HG02885 (cell line): ENCODE results near the gene BTN2A1.
"Not testable (repeated sequence)": the region's sequence is repeated elsewhere in the genome, so short reads cannot be mapped to it uniquely, and the experiment has no call there.

Experiments used
- ATAC-seq: cut with Tn5 transposase; IDR thresholded peaks from one replicate; pipeline ENCODE4 v1.9.1; 2021; ENCODE audit warnings: mild to moderate bottlenecking; ENCODE audit not compliant: unreplicated experiment, poor library complexity

BTN2A1 gene

DNA sequence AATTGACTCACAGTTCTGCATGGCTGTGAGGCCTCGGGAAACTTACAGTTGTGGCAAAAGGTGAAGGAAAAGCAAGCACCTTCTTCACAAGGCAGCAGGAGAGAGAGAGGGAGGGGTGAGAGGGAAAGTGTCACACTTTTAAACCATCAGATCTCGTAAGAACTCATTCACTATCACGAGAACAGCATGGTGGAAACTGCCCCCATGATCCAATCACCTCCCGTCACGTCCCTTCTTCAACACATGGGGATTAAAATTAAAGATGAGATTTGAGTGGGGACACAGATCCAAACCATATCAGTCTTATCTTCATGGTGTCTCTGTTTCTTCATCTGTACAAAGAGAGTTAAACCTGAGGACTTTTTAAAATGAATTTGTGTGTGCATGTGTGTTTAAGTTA lies 28.6 kb downstream of the BTN2A1 start:
- ATAC-seq, result no peak

DNA sequence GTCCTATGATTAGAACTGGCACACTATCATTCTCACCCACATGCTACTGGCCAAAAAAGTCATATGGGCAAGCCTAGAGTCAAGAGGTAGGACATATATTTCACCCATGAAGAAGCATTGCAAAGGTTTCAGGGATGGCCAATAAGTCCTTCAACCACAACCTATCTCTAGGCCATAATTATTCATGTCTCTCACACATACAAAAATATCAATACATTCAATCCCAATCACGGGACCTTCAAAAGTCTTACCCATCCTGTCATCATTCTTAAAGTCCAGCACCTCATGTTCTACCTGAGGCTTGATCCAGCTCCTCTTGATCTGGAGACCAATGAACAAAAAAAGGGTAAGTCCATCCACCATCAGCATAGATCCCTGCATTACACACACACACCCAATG lies 29.7 kb downstream of the BTN2A1 start:
- no peak for ATAC-seq

DNA sequence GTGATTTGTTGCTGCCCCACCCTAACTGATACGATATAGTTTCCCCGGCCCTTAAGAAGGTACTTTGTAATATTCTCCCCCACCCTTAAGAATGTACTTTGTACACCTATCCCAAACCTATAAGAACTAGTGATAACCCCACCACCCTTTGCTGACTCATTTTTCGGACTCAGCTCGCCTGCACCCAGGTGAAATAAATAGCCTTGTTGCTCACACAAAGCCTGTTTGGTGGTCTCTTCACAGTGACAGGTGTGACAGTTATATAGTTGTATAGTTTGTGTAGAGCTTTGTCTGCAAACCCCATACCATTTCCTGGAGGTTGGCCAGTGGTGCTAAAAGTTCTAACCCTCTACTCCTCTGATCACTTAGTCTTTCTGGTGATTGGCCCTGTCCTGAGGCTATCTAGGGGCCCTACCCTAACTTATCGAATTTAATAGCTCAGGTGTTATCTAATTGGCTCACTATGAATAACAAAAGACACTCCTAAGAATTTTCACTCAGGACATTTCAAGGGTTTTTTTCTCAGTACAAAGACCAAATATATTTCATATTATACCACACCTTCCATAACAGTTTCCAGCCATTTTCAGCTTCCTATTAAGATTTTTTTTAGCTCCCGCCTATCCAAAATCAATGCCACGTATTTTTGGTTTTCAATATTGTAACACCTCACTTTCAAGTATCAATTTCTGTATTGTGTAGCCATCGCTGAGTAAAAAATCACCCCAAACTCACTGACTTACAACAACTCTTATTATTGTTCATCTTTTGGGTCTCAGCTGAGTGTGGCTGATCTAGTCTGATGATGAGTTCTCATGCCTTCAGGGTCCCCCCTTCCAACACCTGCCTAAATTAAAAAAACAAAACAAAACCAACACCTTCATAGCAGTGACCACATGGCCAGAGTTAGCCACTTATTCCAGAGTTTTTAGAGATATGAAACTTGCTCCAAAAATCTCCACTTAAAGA lies 32.5 kb downstream of the BTN2A1 start:
- no peak for ATAC-seq

DNA sequence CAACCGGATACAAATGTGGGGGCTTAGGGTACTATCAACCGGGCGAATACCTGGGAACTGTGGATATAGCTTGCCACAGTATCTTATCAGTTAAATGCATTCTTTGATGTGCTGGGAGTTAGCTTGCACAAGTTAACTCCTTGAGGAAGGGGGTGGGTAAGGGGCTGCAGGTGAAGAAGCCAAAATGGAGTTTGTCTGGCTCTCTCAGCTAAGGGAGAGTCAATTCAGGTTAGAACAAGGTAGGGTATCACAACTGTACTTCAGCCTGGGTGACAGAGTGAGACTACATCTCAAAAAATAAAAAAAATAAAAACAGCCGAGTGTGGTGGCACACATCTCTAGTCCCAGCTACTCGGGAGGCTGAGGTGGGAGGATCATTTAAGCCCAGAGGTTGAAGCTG lies 33.8 kb downstream of the BTN2A1 start:
- no peak for ATAC-seq

DNA sequence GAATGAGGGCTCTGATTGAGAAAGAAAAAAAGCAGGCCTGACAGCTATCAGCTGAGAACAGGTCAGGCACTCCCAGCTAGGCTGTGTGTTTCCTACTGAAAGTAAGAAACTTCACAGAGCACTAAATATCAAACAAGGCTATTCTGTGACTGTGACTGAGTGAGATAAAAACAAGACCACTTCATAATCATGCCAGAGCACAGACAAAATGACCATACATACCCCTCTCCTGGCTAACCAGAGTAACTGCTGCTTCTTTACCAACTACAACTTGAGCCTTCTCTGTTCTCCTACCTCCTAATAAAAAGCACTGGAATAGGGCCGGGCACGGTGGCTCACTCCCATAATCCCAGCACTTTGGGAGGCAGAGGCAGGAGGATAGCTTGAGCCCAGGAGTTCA lies 35.5 kb downstream of the BTN2A1 start:
- ATAC-seq, result no peak

DNA sequence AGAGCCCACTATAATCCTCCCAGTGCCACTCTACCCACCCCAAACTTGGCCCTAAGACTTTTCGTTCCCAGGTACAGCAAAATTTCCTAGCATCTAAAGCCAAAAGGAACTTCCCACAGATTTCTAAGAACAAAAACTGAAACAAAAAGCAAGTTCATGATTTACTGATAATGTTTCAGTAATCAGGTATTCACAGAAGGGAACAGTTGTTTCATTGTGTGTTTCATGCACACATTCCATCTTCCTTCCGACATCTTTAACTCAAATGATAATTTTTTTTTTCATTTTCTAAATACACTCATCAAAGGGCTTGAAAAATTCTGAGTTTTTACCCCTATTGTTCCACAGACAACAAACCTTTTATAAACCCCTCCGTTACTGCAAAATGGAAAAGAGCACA lies 36.4 kb downstream of the BTN2A1 start:
- no peak for ATAC-seq

DNA sequence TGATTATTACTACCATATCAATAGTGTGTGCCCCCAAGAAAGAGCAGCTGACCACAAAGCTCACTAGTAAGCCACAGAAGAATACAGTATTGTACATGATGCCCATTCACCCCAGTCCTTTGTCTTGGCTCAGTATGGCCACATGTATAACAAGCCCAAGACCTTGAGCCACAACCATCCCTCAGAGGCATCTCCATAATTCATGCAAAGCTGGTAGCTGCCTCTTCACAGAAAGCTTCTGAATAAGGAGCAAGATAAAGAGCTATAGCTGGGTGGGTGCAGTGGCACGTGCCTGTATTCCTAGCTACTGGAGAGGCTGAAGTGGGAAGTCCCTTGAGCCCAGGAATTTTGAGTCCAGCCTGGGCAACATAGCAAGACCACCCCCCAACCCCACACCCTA lies 37.5 kb downstream of the BTN2A1 start:
- ATAC-seq, result no peak

DNA sequence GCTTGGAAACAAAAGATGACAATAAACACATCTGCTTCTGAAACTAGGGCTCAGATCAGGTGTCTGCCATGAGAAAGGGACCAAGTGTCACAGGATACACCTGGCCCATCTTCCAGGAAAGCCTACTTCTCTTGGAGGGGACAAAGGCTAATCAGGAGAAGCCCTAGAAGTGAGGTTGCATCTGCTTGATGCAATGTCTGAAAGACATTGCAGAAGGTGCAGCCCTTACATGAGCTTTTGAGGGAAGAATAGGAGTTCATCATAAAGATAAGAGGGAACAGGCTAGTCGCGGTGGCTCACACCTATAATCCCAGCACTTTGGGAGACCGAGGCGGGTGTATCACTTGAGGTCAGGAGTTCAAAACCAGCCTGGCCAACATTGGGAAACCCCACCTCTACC lies 39.9 kb downstream of the BTN2A1 start:
- no peak for ATAC-seq

DNA sequence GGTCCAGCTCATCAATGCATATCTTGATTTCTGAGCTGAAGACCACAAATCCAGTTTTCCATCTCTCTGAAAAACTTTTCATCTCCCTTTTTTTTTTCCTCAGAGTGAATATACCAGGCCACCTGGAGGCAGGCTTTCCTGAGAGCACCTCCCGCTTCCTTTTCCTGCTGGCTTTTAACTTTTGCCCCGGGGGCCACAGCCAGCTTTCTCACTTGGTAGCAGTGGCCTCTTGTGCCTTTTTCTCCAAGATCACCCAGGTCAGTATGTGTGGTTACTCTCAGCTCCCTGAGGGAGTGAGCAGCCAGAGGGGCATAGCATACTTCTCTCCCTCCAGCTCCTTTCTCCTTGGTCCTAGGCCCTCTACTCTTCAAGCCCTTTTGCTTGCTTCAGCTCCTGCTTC lies 42.3 kb downstream of the BTN2A1 start, which contains the start of gene BTN1A1:
BTN1A1 (plus strand) TSS at position 202 of the 400 bp plus-strand sequence. CDS start 984 bp downstream, outside the sequence.
- no peak for ATAC-seq

DNA sequence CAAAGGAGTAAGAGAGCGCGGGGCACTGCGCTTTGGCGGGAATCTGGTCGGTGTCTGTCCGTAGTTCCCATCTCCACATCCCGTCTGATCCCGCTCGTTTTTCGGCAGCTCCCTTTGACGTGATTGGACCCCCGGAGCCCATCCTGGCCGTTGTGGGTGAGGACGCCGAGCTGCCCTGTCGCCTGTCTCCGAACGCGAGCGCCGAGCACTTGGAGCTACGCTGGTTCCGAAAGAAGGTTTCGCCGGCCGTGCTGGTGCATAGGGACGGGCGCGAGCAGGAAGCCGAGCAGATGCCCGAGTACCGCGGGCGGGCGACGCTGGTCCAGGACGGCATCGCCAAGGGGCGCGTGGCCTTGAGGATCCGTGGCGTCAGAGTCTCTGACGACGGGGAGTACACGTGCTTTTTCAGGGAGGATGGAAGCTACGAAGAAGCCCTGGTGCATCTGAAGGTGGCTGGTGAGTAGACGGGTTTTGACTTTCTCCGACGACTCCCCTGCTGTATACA lies 43.8 kb downstream of the BTN2A1 start:
- no peak for ATAC-seq

DNA sequence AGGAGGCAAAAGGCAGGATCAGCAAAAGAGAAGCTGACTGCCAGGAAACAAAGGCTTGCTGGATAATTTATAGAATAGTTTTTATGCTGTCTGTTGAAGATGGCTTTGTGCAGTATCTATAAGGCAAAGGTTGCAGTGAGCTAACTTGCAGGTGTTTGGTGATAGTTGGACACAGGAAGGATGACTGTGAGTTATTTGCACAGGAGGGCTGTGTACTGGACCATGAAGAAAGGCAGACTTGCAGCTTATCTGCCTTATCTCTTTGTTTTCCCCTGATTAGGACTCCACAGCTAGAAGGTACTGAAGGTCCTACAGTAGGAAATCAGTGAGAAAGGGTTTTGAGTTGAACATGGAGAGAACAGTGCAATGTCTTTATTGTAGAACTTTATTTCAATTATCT lies 44.4 kb downstream of the BTN2A1 start:
- ATAC-seq, result peak; percentile 62

DNA sequence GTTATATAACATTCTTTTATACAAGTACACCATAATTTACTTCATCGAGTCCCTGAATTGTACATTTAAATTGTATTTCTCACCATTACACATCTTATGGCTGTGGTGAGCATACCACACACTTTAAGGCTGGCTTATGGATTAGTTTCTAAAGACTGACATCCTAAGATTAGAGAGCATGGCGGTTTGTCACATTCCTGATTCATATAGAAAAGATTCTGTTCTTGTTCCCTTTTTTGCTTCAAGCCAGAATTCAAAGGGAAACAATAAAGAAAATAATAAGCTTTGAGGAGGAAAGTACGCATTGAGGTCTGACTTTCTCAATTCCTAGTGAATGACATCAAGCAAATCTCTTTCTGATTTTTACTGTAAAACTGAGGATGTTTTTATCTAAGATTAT lies 44.9 kb downstream of the BTN2A1 start:
- ATAC-seq, result no peak

DNA sequence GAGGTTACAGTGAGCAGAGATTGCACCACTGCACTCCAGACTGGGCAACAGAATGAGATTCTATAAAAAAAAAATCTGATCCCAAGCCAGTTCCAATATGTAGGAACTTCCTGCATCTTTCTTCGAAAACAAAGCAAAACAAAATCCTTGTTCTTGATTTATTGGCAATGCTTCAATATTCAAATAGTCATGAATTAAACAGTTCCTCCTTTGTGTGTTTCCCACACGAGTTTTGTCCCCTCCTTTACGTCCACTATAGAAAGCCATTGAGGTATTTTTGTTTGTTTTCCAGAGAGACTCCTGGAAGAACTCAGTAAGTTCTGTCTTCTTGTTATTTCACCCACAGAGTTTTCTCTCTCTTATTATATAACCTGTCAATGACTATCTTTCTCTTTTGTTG lies 49.9 kb downstream of the BTN2A1 start:
- no peak for ATAC-seq

DNA sequence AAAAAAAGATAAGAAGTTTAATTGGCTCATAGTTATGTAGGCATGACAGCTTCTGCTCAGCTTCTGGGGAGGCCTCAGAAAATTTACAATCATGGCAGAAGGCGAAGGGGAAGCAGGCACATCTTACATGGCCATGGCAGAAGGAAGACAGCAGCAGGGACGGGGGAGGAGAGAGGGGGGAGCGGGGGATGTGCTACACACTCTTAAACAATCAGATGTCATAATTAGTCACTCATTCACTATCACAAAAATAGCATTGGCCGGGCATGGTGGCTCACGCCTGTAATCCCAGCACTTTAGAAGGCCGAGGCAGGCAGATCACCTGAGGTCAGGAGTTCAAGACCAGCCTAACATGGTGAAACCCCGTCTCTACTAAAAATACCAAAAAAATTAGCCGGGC lies 53.3 kb downstream of the BTN2A1 start:
- not testable (repeated sequence) for ATAC-seq

DNA sequence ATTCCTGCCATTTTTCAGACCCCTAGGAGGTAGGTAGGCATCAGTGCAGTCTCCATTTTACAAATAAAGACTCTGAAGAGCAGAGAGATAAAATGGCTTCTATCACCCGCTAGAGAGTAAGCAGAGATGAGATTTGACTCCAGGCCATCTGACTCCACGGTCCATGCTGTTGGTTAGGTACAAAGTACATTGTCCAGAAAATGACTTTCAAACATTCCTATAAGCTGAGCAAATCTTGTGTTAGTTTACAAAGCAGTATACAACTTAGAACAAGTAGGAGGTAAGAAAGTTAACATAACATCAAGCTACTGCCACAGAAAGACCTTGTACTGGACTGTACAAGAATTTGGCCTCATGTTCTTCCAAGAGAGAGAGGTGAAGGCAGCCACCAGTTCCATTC lies 57.2 kb downstream of the BTN2A1 start:
- no peak for ATAC-seq

DNA sequence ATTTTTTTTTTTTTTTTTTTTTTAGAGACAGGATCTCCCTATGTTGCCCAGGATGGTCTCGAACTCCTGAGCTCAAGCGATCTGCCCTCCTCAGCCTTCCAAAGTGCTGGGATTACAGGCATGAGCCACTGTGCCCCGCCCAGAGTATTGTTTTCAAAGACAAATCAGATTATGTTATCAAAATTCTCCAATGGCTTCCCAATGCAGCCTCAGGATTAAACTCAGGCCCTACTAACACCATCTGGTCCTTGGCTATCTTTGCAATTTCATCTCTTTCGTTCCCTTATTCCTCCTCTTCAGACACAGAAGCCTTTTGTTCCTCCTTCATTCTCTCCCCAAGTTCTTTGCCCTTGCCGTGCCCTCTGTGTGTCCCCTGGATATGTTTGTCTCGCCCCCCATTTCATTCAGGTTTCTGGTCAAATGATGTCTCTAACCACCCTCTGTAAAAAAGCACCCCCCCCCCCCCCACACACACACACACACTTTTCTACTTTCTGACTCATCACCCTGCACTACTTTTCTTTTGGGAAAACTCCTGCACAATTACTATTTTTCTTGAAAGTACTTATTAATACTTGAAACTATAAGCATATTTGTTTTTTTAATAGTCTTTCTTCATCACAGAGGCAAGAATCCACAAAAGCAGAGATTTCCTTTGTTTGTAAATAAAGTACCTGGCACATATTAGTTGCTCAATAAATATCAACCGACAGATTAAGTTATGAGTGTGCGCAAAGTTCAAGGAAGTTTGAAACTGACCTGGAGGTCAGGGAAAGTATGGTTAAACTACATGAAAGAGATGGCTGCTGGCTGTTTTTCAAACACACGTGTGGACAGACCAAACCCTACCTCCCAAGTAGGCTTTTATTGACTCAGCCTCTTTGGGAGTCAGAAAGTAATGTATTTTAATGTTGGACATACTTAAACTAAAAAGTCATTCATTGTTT lies 59.0 kb downstream of the BTN2A1 start:
- no peak for ATAC-seq
